Measurements from ENCODE around the gene PER3.

DNA sequence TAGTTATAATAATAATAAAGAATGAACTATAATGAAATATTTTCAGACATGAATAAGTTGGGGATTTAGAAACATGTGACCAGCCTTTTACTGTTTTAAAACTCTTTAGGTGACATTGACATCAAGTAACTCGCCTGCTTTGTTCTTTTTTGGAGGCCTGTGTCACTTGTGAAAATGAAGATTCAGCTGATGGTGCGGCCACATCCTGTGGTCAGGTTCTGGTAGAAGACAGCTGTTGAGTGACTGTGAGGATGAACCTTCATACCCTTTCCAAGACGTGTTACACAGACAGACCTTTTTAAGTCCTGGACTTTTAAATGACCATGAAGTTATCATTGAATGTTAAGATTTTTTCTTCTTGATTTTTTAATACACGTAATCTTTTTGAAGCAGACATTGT lies 58.4 kb downstream of the PER3 start:
- no peak for TF ChIP-seq POLR2AphosphoS5 (IDR thresholded peaks at IDR 0.05; ENCODE audit: low read depth, low read length)
- TF ChIP-seq TAF1 (IDR thresholded peaks at IDR 0.05; ENCODE audit: borderline replicate concordance, insufficient read depth, low read length) = no peak
- TF ChIP-seq, protein P1, sequence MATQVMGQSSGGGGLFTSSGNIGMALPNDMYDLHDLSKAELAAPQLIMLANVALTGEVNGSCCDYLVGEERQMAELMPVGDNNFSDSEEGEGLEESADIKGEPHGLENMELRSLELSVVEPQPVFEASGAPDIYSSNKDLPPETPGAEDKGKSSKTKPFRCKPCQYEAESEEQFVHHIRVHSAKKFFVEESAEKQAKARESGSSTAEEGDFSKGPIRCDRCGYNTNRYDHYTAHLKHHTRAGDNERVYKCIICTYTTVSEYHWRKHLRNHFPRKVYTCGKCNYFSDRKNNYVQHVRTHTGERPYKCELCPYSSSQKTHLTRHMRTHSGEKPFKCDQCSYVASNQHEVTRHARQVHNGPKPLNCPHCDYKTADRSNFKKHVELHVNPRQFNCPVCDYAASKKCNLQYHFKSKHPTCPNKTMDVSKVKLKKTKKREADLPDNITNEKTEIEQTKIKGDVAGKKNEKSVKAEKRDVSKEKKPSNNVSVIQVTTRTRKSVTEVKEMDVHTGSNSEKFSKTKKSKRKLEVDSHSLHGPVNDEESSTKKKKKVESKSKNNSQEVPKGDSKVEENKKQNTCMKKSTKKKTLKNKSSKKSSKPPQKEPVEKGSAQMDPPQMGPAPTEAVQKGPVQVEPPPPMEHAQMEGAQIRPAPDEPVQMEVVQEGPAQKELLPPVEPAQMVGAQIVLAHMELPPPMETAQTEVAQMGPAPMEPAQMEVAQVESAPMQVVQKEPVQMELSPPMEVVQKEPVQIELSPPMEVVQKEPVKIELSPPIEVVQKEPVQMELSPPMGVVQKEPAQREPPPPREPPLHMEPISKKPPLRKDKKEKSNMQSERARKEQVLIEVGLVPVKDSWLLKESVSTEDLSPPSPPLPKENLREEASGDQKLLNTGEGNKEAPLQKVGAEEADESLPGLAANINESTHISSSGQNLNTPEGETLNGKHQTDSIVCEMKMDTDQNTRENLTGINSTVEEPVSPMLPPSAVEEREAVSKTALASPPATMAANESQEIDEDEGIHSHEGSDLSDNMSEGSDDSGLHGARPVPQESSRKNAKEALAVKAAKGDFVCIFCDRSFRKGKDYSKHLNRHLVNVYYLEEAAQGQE (IDR thresholded peaks at IDR 0.05; ENCODE audit: insufficient read depth in 1 of 2, low read depth in 2 of 2, low read length in 2 of 2) = no peak
- TF ChIP-seq SIN3A (IDR thresholded peaks at IDR 0.05; ENCODE audit: borderline replicate concordance, insufficient read depth, low read length) = no peak
- TF ChIP-seq FOXP2 (optimal IDR thresholded peaks at IDR 0.05; ENCODE audit: borderline replicate concordance, extremely low read depth, extremely low read length, insufficient read depth) = no peak
